K562 (cell line): Measurements from ENCODE around the gene ELMO1. TPM values are rescaled to one million over a fixed set of nuclear protein-coding genes. Genes with fewer than 3 reads are reported as not detected.

Experiments
- ATAC-seq: fragments of 200-7000 bp; cut with Tn5 transposase; 3 replicates; pipeline ENCODE4 v1.9.1; 2020; ENCODE audit warnings: moderate library complexity
- BruUV-seq: library from RNA; stranded (reverse); fragments of 400-500 nt; replicated peaks from 2 replicates; lab custom pipeline; 2021; lab: Mats Ljungman, UMichigan
- CTCF ChIA-PET: fragments of 300-600 bp; formaldehyde crosslinking; extraction: SDS; loops from one replicate; lab custom pipeline; 2021; ENCODE audit warnings: low intra/inter-chr PET ratio; lab: Yijun Ruan, JAX
- POLR2A ChIA-PET: fragments of 300-600, 350-650 bp; sonication (Branson Sonifier 250); formaldehyde crosslinking; extraction: SDS; loops from one replicate; lab custom pipeline; 2021; ENCODE audit warnings: antibody characterized with exemption, inconsistent platforms; lab: Yijun Ruan, JAX
- DNase-seq, 4 experiments: peaks; one replicate each; pipeline versions ENCODE4 v3.0.0 to v3.0.0-alpha.2; 2011 to 2018; ENCODE audit warnings: low spot score in 3 of 4, mixed read lengths in 3 of 4; ENCODE audit errors: extremely low read depth in 1 of 4
- FAIRE-seq: peaks from 2 replicates; lab custom pipeline; 2011; peaks lifted over from hg19 to GRCh38; lab: Jason Lieb, UNC
- H2AFZ ChIP-seq: 2 replicates; pipeline ENCODE4 v1.6.0; 2011; ENCODE audit warnings: low read depth, low read length, control low read depth, inconsistent platforms
- H3K27ac ChIP-seq: fragments of 200-600 bp; 3 replicates; pipeline ENCODE4 v1.8.0; 2011; ENCODE audit warnings: low read depth, mild to moderate bottlenecking, control low read depth, inconsistent platforms, low read length, moderate library complexity, mixed read lengths; ENCODE audit errors: extremely low read depth
- H3K27me3 ChIP-seq, 2 experiments: fragments of 300-600 bp in 1 of 2; 2 replicates in 1 of 2; 3 replicates in 1 of 2; pipeline versions ENCODE4 v1.6.0 to v1.8.0; 2011; ENCODE audit warnings: inconsistent platforms in 2 of 2, low read length in 2 of 2, mild to moderate bottlenecking in 1 of 2, mixed read lengths in 1 of 2, moderate library complexity in 1 of 2; ENCODE audit not compliant: control insufficient read depth in 2 of 2, insufficient read depth in 2 of 2
- H3K36me3 ChIP-seq: fragments of 300-600 bp; 3 replicates; pipeline ENCODE4 v1.8.0; 2011; ENCODE audit warnings: mild to moderate bottlenecking, low read length, inconsistent platforms; ENCODE audit not compliant: control insufficient read depth, insufficient read depth
- H3K4me1 ChIP-seq, 2 experiments: fragments of 200-600 bp in 1 of 2; replicated peaks in 1 of 2; 2 replicates in 1 of 2; 3 replicates in 1 of 2; pipeline versions ENCODE4 v1.5.1 to v1.8.0; 2011; ENCODE audit warnings: inconsistent platforms in 2 of 2, low read length in 2 of 2, mild to moderate bottlenecking in 1 of 2, mixed read lengths in 1 of 2, moderate library complexity in 1 of 2; ENCODE audit not compliant: control insufficient read depth in 2 of 2, insufficient read depth in 2 of 2
- H3K4me2 ChIP-seq: 2 replicates; pipeline ENCODE4 v1.6.1; 2011; ENCODE audit warnings: low read length, control low read depth, inconsistent platforms, mixed read lengths; ENCODE audit not compliant: insufficient read depth
- H3K4me3 ChIP-seq: fragments of 200-600 bp; sonication (generic), shearing (Covaris generic); 2 replicates; pipeline ENCODE4 v1.5.1; 2016; ENCODE audit warnings: control low read depth, inconsistent platforms
- H3K79me2 ChIP-seq: fragments of 200-600 bp; 3 replicates; pipeline ENCODE4 v1.8.0; 2011; ENCODE audit warnings: low read length, inconsistent platforms; ENCODE audit not compliant: control insufficient read depth, insufficient read depth
- H3K9ac ChIP-seq, 2 experiments: 2 replicates each; pipeline versions ENCODE4 v1.6.0 to v1.6.1; 2011; ENCODE audit warnings: low read depth in 2 of 2, low read length in 2 of 2, control low read depth in 1 of 2, inconsistent platforms in 1 of 2, mild to moderate bottlenecking in 1 of 2, mixed read lengths in 1 of 2; ENCODE audit not compliant: insufficient read depth in 1 of 2
- H3K9me1 ChIP-seq: one replicate; pipeline ENCODE4 v1.6.0; 2011; ENCODE audit warnings: inconsistent platforms, mild to moderate bottlenecking, low read length, moderate library complexity; ENCODE audit not compliant: control insufficient read depth, insufficient read depth
- H3K9me3 ChIP-seq: replicated peaks from 2 replicates; pipeline ENCODE4 v1.5.1; 2011; ENCODE audit warnings: low read depth, low read length, inconsistent platforms; ENCODE audit not compliant: control insufficient read depth, insufficient read depth
- H4K20me1 ChIP-seq: replicated peaks from 2 replicates; pipeline ENCODE4 v1.6.1; 2011; ENCODE audit warnings: low read length, inconsistent platforms, mixed read lengths; ENCODE audit not compliant: control insufficient read depth, insufficient read depth
- FOXP1 ChIP-seq: sonication (generic); formaldehyde crosslinking; IDR thresholded peaks from 2 replicates; pipeline ENCODE4 v1.8.0; 2022; ENCODE audit warnings: mild to moderate bottlenecking, missing genetic modification reagents
- GABPA ChIP-seq: fragments of 200-800 bp; sonication (Bioruptor generic); conservative IDR thresholded peaks from 2 replicates; pipeline ENCODE4 v1.6.1; 2016; ENCODE audit warnings: low read depth, missing genetic modification characterization, missing compliant biosample characterization
- JUN ChIP-seq, 2 experiments: sonication (generic) in 1 of 2; formaldehyde crosslinking in 1 of 2; IDR thresholded peaks; 2 replicates each; pipeline versions ENCODE4 v1.6.1 to v1.8.0; 2012 to 2022; ENCODE audit warnings: borderline replicate concordance in 2 of 2, mild to moderate bottlenecking in 2 of 2, improper control_type of control experiment in 1 of 2, low read depth in 1 of 2, low read length in 1 of 2, missing genetic modification reagents in 1 of 2
- MAFF ChIP-seq: IDR thresholded peaks from 2 replicates; pipeline ENCODE4 v1.6.1; 2012; ENCODE audit warnings: low read length, improper control_type of control experiment
- NONO ChIP-seq, 2 experiments: fragments of 200-400 bp in 1 of 2; fragments of 450-650 bp in 1 of 2; formaldehyde crosslinking in 1 of 2; IDR thresholded peaks; 2 replicates each; pipeline ENCODE4 v1.6.1; 2017; ENCODE audit warnings: low read depth in 2 of 2, mild to moderate bottlenecking in 2 of 2, moderate library complexity in 2 of 2, low read length in 1 of 2
- POLR2G ChIP-seq: fragments of 200-400 bp; formaldehyde crosslinking; IDR thresholded peaks from 2 replicates; pipeline ENCODE4 v1.6.1; 2017; ENCODE audit warnings: low read depth, mild to moderate bottlenecking, antibody characterized with exemption, low read length, moderate library complexity
- PTTG1 ChIP-seq: fragments of 450-650 bp; IDR thresholded peaks from 2 replicates; pipeline ENCODE4 v1.6.1; 2016; ENCODE audit warnings: low read depth, mild to moderate bottlenecking, missing genetic modification characterization, missing compliant biosample characterization
- SRSF9 ChIP-seq: fragments of 200-400 bp; formaldehyde crosslinking; IDR thresholded peaks from 2 replicates; pipeline ENCODE4 v1.6.1; 2017; ENCODE audit warnings: low read depth, low read length, borderline replicate concordance
- TCFL5 ChIP-seq: fragments of 250-450 bp; sonication (Bioruptor Pico); conservative IDR thresholded peaks from 2 replicates; pipeline ENCODE4 v1.6.1; 2021; ENCODE audit warnings: mild to moderate bottlenecking, moderate library complexity, matching md5 sums
- TOE1 ChIP-seq, 2 experiments: fragments of 450-650 bp in 1 of 2; sonication (generic) in 1 of 2; formaldehyde crosslinking in 1 of 2; IDR thresholded peaks; 2 replicates each; pipeline versions ENCODE4 v1.7.1 to v1.8.0; 2016 to 2022; ENCODE audit warnings: borderline replicate concordance in 2 of 2, mild to moderate bottlenecking in 2 of 2, antibody characterized with exemption in 1 of 2, inconsistent platforms in 1 of 2, low read depth in 1 of 2, missing genetic modification reagents in 1 of 2, moderate library complexity in 1 of 2
- ZBTB5 ChIP-seq: fragments of 450-650 bp; IDR thresholded peaks from 2 replicates; pipeline ENCODE4 v1.6.1; 2017; ENCODE audit warnings: antibody characterized with exemption
- ZBTB8A ChIP-seq: fragments of 450-650 bp; IDR thresholded peaks from 2 replicates; pipeline ENCODE4 v1.6.1; 2018; ENCODE audit warnings: mild to moderate bottlenecking, moderate library complexity; ENCODE audit not compliant: partially characterized antibody
- ZKSCAN3 ChIP-seq: fragments of 250-450 bp; sonication (Bioruptor Pico); IDR thresholded peaks from 2 replicates; pipeline ENCODE4 v1.4.0; 2020
- ZNF699 ChIP-seq: fragments of 250-450 bp; sonication (Bioruptor Pico); IDR thresholded peaks from 2 replicates; pipeline ENCODE4 v1.8.0; 2021; ENCODE audit warnings: mild to moderate bottlenecking, moderate library complexity; ENCODE audit not compliant: insufficient replicate concordance
- WGBS: fragments of 100-300 bp; shearing (Covaris generic); methylation state at CpG from one replicate; pipeline ENCODE4 v1.1.6; 2016; ENCODE audit warnings: low coverage, mixed read lengths; ENCODE audit not compliant: insufficient coverage; ENCODE audit errors: missing lambda C conversion rate; 5-methylcytosine and 5-hydroxymethylcytosine counted together
- in situ Hi-C: fragments of 300-500 bp; cut with MboI; formaldehyde crosslinking; loops from 4 replicates; pipeline ENCODE4 v1.15.0; 2018; ENCODE audit warnings: inconsistent platforms, mixed read lengths
- intact Hi-C: fragments of 100-400 bp; cut with micrococcal nuclease; formaldehyde crosslinking; loops from 2 replicates; pipeline ENCODE4 v1.14.2; 2022
- polyA plus RNA-seq, 8 experiments: library from polyadenylated mRNA; depleted of rRNA in 4 of 8; stranded (reverse) in 5 of 8; unstranded in 3 of 8; fragments of >200 nt; fragmentation: Nextera tagmentation in 2 of 8; fragmentation: Illumina TruSeq in 1 of 8; extraction: Ambion mirVana in 2 of 8; extraction: Trizol in 1 of 8; gene quantifications; 2 replicates each; pipeline versions ENCODE4 v1.2.1 to v1.2.3, GENCODE V29; 2011 to 2014; ENCODE audit warnings: inconsistent platforms in 1 of 8, missing spikeins in 1 of 8
- total RNA-seq, 7 experiments: library from RNA; depleted of rRNA in 6 of 7; stranded (reverse); fragments of >200 nt in 6 of 7; fragmentation: Illumina TruSeq in 2 of 7; extraction: Trizol in 2 of 7; gene quantifications; 2 replicates each; pipeline versions ENCODE4 v1.2.1 to v1.2.3, GENCODE V29; 2011 to 2021; ENCODE audit warnings: low replicate concordance in 1 of 7

The ELMO1 gene
- total and polyA plus RNA-seq, 9 of the 15 experiments (the other 6 are each of a cell fraction or from before 2014, with no cell fraction given), result 0.36 to 7.2 (median 3.6) TPM

DNA sequence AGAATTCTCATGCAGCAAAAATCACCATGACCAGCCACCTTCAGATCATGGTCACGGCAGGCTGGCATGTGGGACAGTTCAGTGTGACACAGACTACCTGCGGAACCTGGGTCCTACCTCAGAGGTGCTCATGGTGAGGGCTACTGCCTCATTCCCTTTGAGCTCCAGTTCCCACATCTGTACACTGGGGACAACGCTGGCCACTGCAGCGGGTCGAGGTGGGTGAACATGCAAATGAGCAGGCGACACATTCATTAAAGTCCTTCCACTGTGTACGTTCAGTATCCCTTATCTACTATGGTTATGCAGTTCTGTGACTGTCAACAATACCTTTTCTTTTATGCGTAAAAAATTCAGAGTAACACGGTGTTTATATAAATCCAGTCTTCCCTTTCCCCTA lies 505.7 kb downstream of the ELMO1 start:
- H4K20me1 ChIP-seq, result no peaks in the 10 kb centered on the region
- TF ChIP-seq ZNF699 (CRISPR knock-in tag) (no peak), GABPA (tag) (no peak), FOXP1 (CRISPR knock-in tag) (no peak), TCFL5 (CRISPR knock-in tag) (no peak), NONO (IDR thresholded peaks at IDR 0.05; ENCODE audit: low read depth in 2 of 2, low read length in 1 of 2) (no peak), ZBTB5 (no peak), ZKSCAN3 (CRISPR knock-in tag) (no peak), ZBTB8A (no peak), TOE1 (IDR thresholded peaks at IDR 0.05; ENCODE audit: borderline replicate concordance) (no peak), TOE1 (CRISPR knock-in tag; IDR thresholded peaks at IDR 0.05; ENCODE audit: borderline replicate concordance, low read depth) (no peak), PTTG1 (tag) (no peak), POLR2G (no peak), JUN (IDR thresholded peaks at IDR 0.05; ENCODE audit: borderline replicate concordance, low read depth, low read length) (no peak), JUN (CRISPR knock-in tag; IDR thresholded peaks at IDR 0.05; ENCODE audit: borderline replicate concordance) (no peak), SRSF9 (no peak), MAFF (no peak)
- TF ChIP-seq, all 486 proteins: peak for 0
- no peak overlapping the region for H3K4me3 ChIP-seq
- DNase-seq (no peak), ATAC-seq (no peak), FAIRE-seq (no peak)
- no peak overlapping the region for H3K4me2 ChIP-seq
- no peak overlapping the region for H2AFZ ChIP-seq
- intact Hi-C loops, result no loop called here
- no peaks in the 10 kb centered on the region for H3K79me2 ChIP-seq
- no peak overlapping the region for H3K27ac ChIP-seq
- no peaks in the 10 kb centered on the region for H3K27me3 ChIP-seq
- no TSS peak for BruUV-seq
- no peak overlapping the region for H3K9ac ChIP-seq
- WGBS, result 0% methylated on average over 9 of the region's 9 CpGs
- no peaks in the 10 kb centered on the region for H3K36me3 ChIP-seq
- in situ Hi-C loops, result no loop called here
- ChIA-PET CTCF (no interaction called here), POLR2A (no interaction called here)
- H3K4me1 ChIP-seq, result no peaks in the 10 kb centered on the region
- no peaks in the 10 kb centered on the region for H3K9me1 ChIP-seq
- no peaks in the 10 kb centered on the region for H3K9me3 ChIP-seq
